Omental fat pad (tissue), 4 donors: ENCODE results near the gene PLSCR3. TPM values are rescaled to one million over a fixed set of nuclear protein-coding genes. Genes with fewer than 3 reads are reported as not detected.

Source experiments
- ATAC-seq: fragments of 150-250 bp; one replicate; pipeline ENCODE4 v1.9.1; 2016; ENCODE audit warnings: mild to moderate bottlenecking, moderate library complexity; ENCODE audit not compliant: low FRiP score
- DNase-seq: peaks from one replicate; pipeline ENCODE4 v3.0.0-alpha.2; 2019; ENCODE audit warnings: low spot score
- total RNA-seq, 4 donors: library from RNA; depleted of rRNA; stranded (reverse); fragments of >200 nt; gene quantifications; one replicate each; pipeline ENCODE4 v1.1.0, GENCODE V29; 2016
- TF ChIP-seq, protein P1 (sequence below), 3 donors: fragments of 450-650 bp; IDR thresholded peaks; one replicate each; pipeline ENCODE4 v1.5.1; 2016 to 2017; ENCODE audit warnings: antibody characterized with exemption in 3 of 3, mild to moderate bottlenecking in 3 of 3, moderate library complexity in 2 of 3

The PLSCR3 gene
- total RNA-seq, 4 donors from 2014 or later = 11.1 to 16.9 (median 16.6) TPM

DNA sequence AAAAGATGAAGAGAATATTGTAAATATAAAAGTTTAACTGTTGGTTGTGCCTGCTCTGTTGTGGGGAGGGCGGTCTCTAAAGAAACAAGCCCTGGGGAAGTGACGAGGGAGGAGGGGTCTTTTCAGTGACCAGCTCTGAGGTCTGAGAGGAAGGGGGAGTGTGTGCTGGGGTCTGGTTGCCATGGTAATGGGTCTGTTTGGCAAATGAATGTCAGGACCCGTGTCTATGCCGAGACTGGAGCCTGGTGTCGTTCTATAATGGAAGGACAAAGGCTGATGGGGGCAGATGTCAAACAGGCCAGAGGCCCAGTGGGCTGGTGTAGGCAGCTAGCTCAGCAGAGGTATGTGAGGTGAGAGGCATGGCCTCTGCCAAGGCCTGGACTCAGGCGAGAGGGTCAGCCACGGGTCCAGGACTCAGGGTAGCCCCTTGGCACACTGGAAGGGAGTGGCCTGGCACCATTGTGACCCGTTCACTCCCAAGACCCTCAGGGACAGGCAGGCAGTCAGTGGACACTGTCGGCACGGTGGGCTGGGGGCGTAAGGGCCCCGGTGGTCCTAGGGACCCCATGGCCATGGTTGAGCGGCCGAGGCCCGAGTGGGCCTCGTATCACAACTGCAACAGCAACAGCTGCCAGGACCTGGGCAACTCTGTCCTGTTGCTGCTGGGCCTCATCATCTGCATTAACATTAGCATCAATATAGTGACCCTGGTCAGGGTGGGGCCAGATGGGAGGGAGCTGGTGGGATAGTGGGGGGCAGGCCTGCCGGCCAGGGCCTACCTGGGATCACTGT lies 25.7 kb upstream of the PLSCR3 start, which contains the start of gene SPEM1:
TSS of gene SPEM1 (plus strand) at position 506 of the 792 bp plus-strand sequence. CDS start at position 567, 61 bp downstream.
- no peak for DNase-seq
- TF ChIP-seq, protein P1, sequence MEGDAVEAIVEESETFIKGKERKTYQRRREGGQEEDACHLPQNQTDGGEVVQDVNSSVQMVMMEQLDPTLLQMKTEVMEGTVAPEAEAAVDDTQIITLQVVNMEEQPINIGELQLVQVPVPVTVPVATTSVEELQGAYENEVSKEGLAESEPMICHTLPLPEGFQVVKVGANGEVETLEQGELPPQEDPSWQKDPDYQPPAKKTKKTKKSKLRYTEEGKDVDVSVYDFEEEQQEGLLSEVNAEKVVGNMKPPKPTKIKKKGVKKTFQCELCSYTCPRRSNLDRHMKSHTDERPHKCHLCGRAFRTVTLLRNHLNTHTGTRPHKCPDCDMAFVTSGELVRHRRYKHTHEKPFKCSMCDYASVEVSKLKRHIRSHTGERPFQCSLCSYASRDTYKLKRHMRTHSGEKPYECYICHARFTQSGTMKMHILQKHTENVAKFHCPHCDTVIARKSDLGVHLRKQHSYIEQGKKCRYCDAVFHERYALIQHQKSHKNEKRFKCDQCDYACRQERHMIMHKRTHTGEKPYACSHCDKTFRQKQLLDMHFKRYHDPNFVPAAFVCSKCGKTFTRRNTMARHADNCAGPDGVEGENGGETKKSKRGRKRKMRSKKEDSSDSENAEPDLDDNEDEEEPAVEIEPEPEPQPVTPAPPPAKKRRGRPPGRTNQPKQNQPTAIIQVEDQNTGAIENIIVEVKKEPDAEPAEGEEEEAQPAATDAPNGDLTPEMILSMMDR (IDR thresholded peaks at IDR 0.05) = no peak
- ATAC-seq = no peak

DNA sequence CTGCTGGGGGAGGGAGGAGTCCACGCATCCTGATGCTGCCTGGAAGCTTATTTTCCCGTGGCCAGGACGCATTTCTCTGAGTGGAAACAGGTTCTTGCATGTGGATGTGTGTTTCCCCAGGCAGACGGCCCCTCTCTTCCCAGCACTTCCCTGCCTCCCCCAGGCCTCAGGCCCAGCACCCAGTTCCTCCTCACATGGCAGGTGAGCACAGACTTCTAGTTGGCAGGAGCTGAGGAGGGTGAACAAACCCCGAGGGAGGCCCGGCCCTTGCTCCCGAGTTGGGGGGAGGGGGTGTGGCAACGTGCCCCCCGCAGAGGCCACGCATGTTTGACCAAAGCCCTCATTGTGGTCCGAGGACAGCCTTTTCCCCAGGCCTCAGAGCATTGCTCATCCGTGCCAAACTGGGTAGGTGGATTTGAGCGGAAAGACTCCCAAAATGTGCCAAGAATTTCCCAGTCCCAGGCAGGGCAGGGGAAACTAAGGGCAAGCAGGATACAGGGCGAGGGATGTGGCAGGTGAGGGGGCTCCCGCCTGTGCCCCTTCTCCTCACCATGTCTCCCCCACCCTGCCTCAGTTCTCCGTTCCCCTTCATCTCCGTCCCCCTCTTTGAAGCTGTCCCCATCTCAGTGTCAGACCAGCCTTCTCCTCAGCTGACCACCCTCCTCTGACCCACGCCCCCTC lies 24.3 kb upstream of the PLSCR3 start:
- ATAC-seq = no peak
- TF ChIP-seq, protein P1 (IDR thresholded peaks at IDR 0.05) = no peak
- DNase-seq = no peak

DNA sequence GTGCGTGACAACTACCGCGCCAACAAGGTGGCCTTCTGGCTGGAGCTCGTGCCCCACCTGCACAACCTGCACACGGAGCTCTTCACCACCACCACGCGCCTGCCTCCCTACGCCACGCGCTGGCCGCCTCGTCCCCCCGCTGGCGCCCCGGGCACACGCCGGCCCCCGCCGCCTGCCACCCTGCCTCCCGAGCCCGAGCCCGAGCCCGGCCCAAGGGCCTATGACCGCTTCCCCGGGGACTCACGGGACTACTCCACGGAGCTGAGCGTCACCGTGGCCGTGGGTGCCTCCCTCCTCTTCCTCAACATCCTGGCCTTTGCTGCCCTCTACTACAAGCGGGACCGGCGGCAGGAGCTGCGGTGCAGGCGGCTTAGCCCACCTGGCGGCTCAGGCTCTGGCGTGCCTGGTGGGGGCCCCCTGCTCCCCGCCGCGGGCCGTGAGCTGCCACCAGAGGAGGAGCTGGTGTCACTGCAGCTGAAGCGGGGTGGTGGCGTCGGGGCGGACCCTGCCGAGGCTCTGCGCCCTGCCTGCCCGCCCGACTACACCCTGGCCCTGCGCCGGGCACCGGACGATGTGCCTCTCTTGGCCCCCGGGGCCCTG lies 22.8 kb upstream of the PLSCR3 start:
- no peak for ATAC-seq
- no peak for DNase-seq
- TF ChIP-seq, protein P1 (IDR thresholded peaks at IDR 0.05) = no peak

DNA sequence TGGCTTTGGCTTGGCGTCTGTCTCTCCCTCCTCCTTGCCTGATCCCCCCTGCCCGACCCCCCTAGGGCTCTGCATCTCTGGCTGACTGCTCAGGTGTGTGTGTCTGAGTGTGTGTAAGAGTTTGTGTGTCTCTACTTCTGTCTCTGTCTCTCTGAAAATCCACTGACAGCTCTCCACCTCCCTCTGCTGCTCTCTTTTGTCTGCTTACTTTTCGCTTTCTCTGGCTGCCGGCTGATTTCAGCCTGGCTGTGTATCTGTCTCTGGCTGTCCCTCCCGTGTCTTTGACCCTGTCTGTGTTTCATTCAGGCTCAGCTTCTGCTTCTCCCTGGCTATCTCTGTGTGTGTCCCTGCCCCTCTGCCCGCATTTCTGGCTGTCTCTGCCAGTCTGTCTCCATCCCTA lies 22.0 kb upstream of the PLSCR3 start:
- no peak for DNase-seq
- ATAC-seq = no peak
- TF ChIP-seq, protein P1 (IDR thresholded peaks at IDR 0.05) = no peak

DNA sequence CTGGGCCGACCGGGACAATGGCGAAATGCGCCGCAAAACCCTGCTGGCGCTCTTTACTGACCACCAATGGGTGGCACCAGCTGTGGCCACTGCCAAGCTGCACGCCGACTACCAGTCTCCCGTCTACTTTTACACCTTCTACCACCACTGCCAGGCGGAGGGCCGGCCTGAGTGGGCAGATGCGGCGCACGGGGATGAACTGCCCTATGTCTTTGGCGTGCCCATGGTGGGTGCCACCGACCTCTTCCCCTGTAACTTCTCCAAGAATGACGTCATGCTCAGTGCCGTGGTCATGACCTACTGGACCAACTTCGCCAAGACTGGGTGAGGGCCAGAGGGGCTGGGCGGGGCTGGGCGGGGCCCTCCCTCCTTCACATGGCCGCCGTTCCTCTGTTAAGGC lies 21.5 kb upstream of the PLSCR3 start:
- no peak for DNase-seq
- no peak for ATAC-seq
- TF ChIP-seq, protein P1 (IDR thresholded peaks at IDR 0.05) = no peak

DNA sequence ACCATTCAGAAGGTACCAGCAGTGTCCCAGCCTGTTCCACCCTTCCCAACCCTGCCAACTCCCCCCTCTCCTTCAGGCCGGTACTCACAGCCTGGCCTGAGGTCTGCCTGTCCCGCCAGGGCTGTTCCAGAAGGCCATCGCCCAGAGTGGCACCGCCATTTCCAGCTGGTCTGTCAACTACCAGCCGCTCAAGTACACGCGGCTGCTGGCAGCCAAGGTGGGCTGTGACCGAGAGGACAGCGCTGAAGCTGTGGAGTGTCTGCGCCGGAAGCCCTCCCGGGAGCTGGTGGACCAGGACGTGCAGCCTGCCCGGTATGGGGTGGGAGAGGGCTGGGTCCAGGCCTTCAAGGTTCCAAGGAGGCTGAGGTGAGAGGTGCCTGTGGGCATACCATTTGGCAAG lies 20.5 kb upstream of the PLSCR3 start:
- TF ChIP-seq, protein P1 (IDR thresholded peaks at IDR 0.05) = no peak
- DNase-seq (no peak), ATAC-seq (no peak)
